ENCODE measurements around the gene C5. TPM values are rescaled to one million over a fixed set of nuclear protein-coding genes. Genes with fewer than 3 reads are reported as not detected.

The C5 gene
- total RNA-seq, 1 donor from 2014 or later, result 37.8 TPM

DNA sequence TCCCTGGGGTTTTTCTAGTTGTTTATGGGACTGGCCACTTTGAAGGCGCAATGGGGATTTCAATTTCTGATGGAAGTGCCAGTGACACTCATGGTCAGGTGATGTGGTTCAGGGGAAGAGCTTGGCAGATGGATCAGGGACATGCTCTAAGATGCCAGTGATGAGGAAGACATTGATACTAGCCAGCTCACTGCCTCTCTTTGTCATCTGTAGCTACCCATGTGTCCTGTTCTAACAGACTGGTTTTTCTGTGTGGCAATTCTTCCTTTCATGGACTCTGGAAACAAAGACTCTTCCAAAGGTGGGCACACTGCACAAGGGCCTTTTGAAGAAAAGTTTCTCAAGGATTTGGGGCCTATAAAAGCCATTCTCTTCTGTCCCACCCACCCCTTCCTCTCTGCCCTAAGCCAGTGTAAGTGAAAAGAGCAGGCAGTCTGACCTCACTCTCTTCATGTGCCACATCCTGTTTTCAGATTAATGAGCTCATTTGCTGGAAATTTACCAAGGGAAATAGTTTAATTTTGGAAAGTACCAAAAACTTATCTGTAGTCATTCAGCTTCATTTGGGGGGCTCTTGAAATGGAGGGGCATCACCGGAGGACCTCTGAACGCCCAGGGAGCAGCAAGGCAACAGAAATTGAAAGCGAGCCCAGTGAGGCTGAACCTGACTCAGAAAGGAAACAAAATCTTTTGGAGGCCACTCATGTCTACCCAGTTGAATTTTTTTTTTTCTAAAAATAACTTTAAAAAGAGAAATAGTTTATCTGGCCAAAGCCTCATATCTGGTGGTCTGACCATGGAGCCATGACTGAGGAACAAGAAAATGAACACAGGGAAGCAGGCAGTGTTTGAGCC is 118.6 kb downstream of the C5 start:
- Histone ChIP-seq H3K36me3 (no peaks in the 10 kb centered on the region), H3K27me3 (no peaks in the 10 kb centered on the region), H3K4me3 (no peak overlapping the region), H3K9me3 (no peaks in the 10 kb centered on the region), H3K27ac (peak overlapping the region; percentile 85), H3K4me1 (peaks cover 70% of the 10 kb centered on the region)
- ATAC-seq (peak; percentile 28), DNase-seq (no peak)
- TF ChIP-seq, protein P1, sequence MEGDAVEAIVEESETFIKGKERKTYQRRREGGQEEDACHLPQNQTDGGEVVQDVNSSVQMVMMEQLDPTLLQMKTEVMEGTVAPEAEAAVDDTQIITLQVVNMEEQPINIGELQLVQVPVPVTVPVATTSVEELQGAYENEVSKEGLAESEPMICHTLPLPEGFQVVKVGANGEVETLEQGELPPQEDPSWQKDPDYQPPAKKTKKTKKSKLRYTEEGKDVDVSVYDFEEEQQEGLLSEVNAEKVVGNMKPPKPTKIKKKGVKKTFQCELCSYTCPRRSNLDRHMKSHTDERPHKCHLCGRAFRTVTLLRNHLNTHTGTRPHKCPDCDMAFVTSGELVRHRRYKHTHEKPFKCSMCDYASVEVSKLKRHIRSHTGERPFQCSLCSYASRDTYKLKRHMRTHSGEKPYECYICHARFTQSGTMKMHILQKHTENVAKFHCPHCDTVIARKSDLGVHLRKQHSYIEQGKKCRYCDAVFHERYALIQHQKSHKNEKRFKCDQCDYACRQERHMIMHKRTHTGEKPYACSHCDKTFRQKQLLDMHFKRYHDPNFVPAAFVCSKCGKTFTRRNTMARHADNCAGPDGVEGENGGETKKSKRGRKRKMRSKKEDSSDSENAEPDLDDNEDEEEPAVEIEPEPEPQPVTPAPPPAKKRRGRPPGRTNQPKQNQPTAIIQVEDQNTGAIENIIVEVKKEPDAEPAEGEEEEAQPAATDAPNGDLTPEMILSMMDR (IDR thresholded peaks at IDR 0.05), result no peak
- intact Hi-C loops (cut with DNase I), result loop anchor here (10.0 kb wide), 1 partner anchor 57 kb away; the partner anchor contains the start of gene PHF19

DNA sequence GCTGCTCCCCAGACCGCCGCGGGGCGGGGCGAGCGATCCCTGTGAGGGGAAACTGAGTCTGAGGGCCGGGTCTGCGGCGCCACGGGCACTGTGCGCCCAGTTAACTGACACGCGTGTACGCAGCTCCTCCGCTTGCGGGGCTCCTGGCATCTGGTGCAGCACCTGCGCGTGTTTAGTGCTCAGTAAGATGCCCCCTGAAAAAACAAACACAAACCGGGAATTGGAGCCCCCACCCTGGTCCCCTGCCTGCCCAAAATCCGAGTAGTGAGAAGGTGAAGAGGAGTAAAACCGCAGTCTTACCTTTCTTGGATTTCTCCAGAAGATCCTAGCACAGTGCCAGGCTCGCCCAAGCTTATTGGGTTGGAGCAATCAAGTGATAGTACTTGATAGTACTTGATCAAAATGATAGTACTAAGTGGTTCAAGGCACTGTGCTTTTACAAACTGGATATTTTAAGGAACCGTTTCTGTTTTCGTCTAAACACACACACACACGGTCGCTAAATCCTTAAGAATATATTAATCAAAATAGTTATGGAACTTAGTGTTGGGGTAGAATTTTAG is 120.8 kb downstream of the C5 start:
- intact Hi-C loops (cut with DNase I), result no loop called here
- TF ChIP-seq, protein P1 (IDR thresholded peaks at IDR 0.05), result peak; percentile 36

DNA sequence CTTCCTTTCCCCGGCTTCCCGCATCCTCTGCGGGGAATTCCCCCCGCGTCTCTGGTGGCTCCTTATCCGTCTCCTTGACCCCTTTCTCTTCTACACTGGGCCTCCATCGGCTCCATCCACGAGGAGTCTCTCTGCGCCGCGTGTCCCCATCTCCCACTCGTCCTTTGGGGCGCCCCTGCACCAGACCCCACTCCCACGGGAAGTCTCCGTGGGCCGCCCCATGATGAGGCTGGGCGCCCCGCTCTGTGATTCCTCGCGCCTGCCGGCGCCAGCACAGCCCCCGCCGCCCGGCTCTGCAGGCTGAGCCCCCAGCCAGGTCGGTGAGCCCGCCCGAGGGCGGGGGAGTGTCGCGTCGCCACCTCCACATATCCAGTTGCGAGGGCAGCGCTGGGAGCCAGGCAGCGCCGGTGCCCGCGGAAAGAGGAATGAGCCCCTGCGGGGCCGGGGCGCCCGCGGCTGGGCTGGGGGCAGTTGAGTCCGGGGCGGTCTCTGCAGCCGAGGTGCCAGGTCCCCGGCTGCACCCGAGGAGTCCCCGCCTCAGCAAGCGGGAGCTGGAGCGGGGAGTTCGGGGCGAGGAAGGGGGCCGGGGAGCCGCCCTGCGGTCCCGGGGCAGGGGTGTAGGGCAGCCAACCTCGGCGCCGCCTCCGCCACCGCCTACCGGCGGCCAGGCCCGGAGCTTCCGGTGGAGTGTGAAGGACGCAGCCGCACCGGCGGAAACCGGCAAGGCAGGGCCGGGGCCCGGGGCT is 121.4 kb downstream of the C5 start:
- H3K27me3 ChIP-seq, result no peaks in the 10 kb centered on the region
- intact Hi-C loops (cut with DNase I), result no loop called here
- TF ChIP-seq, protein P1 (IDR thresholded peaks at IDR 0.05), result no peak
- DNase-seq (peak; percentile 92), ATAC-seq (peak; percentile 94)
- H3K36me3 ChIP-seq, result no peaks in the 10 kb centered on the region
- peak overlapping the region; percentile 95 for H3K27ac ChIP-seq
- H3K4me3 ChIP-seq, result peak overlapping the region; percentile 72
- no peaks in the 10 kb centered on the region for H3K9me3 ChIP-seq
- H3K4me1 ChIP-seq, result peaks cover 42% of the 10 kb centered on the region

More for the DNA sequence above, 120.8 kb downstream of the C5 start:
- no peak for DNase-seq
- H3K27me3 ChIP-seq, result no peaks in the 10 kb centered on the region
- ATAC-seq, result no peak
- H3K9me3 ChIP-seq, result no peaks in the 10 kb centered on the region
- peaks cover 49% of the 10 kb centered on the region for H3K4me1 ChIP-seq
- H3K27ac ChIP-seq, result peak overlapping the region; percentile 95
- no peaks in the 10 kb centered on the region for H3K36me3 ChIP-seq
- H3K4me3 ChIP-seq, result peak overlapping the region; percentile 72

DNA sequence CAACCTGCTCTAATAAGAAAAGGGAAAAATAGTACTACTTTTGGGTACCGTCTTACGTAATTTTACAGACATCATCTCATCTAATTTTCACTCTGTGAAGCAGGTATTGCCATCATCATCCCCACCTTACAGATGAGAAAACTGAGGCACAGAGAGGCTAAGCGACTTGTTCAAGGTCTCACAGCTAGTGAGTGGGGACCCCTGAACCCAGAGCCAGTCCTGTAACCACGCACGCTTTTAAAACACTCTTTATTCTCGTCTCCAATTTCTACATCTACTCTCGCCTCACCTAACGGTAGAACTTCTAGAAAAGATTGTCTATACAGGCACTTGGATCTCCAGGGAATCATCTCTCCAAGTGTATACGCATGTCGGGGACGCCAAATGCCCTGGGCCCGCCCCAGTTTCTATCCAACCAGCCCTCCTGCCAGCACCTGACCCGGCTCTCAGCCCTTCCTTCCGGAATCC is 122.0 kb downstream of the C5 start:
- ATAC-seq, result peak; percentile 65
- intact Hi-C loops (cut with DNase I), result no loop called here
- peaks cover 42% of the 10 kb centered on the region for H3K4me1 ChIP-seq
- H3K27ac ChIP-seq, result peak overlapping the region; percentile 95
- TF ChIP-seq, protein P1 (IDR thresholded peaks at IDR 0.05), result no peak
- no peak for DNase-seq
- no peaks in the 10 kb centered on the region for H3K9me3 ChIP-seq
- no peaks in the 10 kb centered on the region for H3K27me3 ChIP-seq
- H3K36me3 ChIP-seq, result no peaks in the 10 kb centered on the region
- H3K4me3 ChIP-seq, result peak overlapping the region; percentile 72

DNA sequence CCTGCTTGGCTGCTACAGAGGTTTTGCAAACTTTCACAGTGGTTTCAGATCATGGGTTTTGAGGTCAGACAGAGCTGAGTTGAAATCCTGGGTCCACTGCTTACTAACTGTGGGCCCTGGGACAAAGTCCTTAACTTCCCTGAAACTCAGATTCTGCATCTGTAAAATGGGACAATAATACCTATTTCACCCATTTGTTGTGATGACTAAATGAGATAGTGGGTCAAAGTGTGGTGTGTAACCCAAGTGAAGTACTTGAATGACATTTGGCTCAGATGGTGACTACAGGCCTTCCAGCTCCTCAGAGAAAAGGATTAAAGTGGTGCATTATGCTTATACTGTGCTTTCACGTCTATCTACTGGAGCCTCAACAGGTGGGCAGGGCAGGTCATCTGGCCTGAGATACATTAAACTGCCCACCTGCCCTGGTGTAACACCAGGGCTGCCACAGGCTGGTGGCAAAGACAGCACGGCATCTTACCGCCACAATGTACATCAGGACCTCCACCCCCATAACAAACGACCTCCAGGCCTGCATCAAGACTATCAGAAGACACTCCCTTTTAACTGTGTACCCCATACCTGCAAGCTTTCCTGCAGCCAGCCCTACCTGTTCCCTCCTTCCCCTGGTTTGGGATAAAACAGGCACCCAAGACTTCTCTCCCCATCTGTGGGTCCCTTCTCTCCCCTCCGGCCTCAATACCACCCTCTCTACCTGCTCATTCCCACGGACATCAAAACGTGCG is 122.6 kb downstream of the C5 start:
- DNase-seq (no peak), ATAC-seq (no peak)
- peak overlapping the region; percentile 95 for H3K27ac ChIP-seq
- intact Hi-C loops (cut with DNase I), result no loop called here
- TF ChIP-seq, protein P1 (IDR thresholded peaks at IDR 0.05), result no peak
- no peaks in the 10 kb centered on the region for H3K36me3 ChIP-seq
- H3K4me3 ChIP-seq, result peak overlapping the region; percentile 72
- peaks cover 41% of the 10 kb centered on the region for H3K4me1 ChIP-seq
- no peaks in the 10 kb centered on the region for H3K27me3 ChIP-seq
- no peaks in the 10 kb centered on the region for H3K9me3 ChIP-seq

Measured in upper lobe of right lung (tissue), 1 donor.